H1 (cell line): Measurements from ENCODE around the gene DAPK1. TPM values are rescaled to one million over a fixed set of nuclear protein-coding genes. Genes with fewer than 3 reads are reported as not detected.

Experiments used
- CTCF ChIA-PET: fragments of 300-600 bp; sonication (Branson Sonifier 250); formaldehyde crosslinking; loops from one replicate; lab custom pipeline; 2021; ENCODE audit not compliant: partially characterized antibody; lab: Charles Lee
- POLR2A ChIA-PET: fragments of 300-600 bp; sonication (Branson Sonifier 250); formaldehyde crosslinking; loops from one replicate; lab custom pipeline; 2021; ENCODE audit warnings: inconsistent platforms; ENCODE audit not compliant: partially characterized antibody; lab: Charles Lee
- DNase-seq, 2 experiments: peaks; one replicate each; pipeline versions ENCODE4 v3.0.0 to v3.0.0-alpha.2; 2010 to 2022; ENCODE audit warnings: low spot score in 2 of 2, low read depth in 1 of 2, mixed read lengths in 1 of 2
- FAIRE-seq: peaks from 2 replicates; lab custom pipeline; 2011; peaks lifted over from hg19 to GRCh38; lab: Jason Lieb, UNC
- H2AFZ ChIP-seq: 2 replicates; pipeline ENCODE4 v1.8.1; 2012; ENCODE audit warnings: low read length, inconsistent platforms
- H2AK5ac ChIP-seq: 2 replicates; pipeline ENCODE4 v1.6.1; 2013; ENCODE audit warnings: low read depth, low read length
- H2BK120ac ChIP-seq: replicated peaks from 2 replicates; pipeline ENCODE3; 2013; ENCODE audit warnings: low read depth, low read length, inconsistent platforms
- H2BK12ac ChIP-seq: 2 replicates; pipeline ENCODE4 v1.6.1; 2013; ENCODE audit warnings: low read depth, low read length
- H2BK15ac ChIP-seq: 2 replicates; pipeline ENCODE4 v1.6.1; 2013; ENCODE audit warnings: low read length
- H2BK20ac ChIP-seq: 2 replicates; pipeline ENCODE4 v1.6.1; 2013; ENCODE audit warnings: low read length
- H2BK5ac ChIP-seq: 2 replicates; pipeline ENCODE4 v1.6.1; 2013; ENCODE audit warnings: low read depth, low read length
- H3K14ac ChIP-seq: 2 replicates; pipeline ENCODE4 v1.6.1; 2013; ENCODE audit warnings: inconsistent platforms; ENCODE audit not compliant: insufficient read length
- H3K18ac ChIP-seq: 2 replicates; pipeline ENCODE4 v1.6.1; 2013; ENCODE audit warnings: low read length; ENCODE audit errors: extremely low read depth
- H3K23ac ChIP-seq: 2 replicates; pipeline ENCODE4 v1.6.1; 2013; ENCODE audit warnings: inconsistent platforms; ENCODE audit not compliant: insufficient read length
- H3K23me2 ChIP-seq: 2 replicates; pipeline ENCODE4 v1.6.1; 2013; ENCODE audit warnings: low read depth, low read length
- H3K27ac ChIP-seq: 2 replicates; pipeline ENCODE4 v1.6.1; 2011; ENCODE audit warnings: low read depth, low read length, inconsistent platforms
- H3K27me3 ChIP-seq, 4 experiments: replicated peaks in 1 of 4; 1 replicate in 1 of 4; 2 replicates in 3 of 4; pipeline versions ENCODE4 v1.6.1 to v1.8.1; 2011 to 2013; ENCODE audit warnings: low read length in 3 of 4, mild to moderate bottlenecking in 3 of 4, inconsistent platforms in 2 of 4, mixed read lengths in 2 of 4, moderate library complexity in 1 of 4; ENCODE audit not compliant: control insufficient read depth in 3 of 4, insufficient read depth in 3 of 4; ENCODE audit errors: extremely low read depth in 1 of 4
- H3K36me3 ChIP-seq, 4 experiments: 2 replicates each; pipeline versions ENCODE4 v1.6.1 to v1.8.1; 2011 to 2013; ENCODE audit warnings: mild to moderate bottlenecking in 4 of 4, low read length in 3 of 4, moderate library complexity in 2 of 4, control low read depth in 1 of 4, inconsistent platforms in 1 of 4; ENCODE audit not compliant: insufficient read depth in 4 of 4, control insufficient read depth in 2 of 4
- H3K4ac ChIP-seq: replicated peaks from 2 replicates; pipeline ENCODE3; 2013; ENCODE audit warnings: low read length, low read depth, mixed read lengths, inconsistent platforms; ENCODE audit not compliant: insufficient read length
- H3K4me1 ChIP-seq, 4 experiments: replicated peaks in 1 of 4; 1 replicate in 1 of 4; 2 replicates in 3 of 4; pipeline versions ENCODE4 v1.6.1 to v1.8.1; 2011 to 2013; ENCODE audit warnings: low read length in 3 of 4, inconsistent platforms in 2 of 4, mixed read lengths in 1 of 4; ENCODE audit not compliant: insufficient read depth in 4 of 4, control insufficient read depth in 3 of 4
- H3K4me2 ChIP-seq, 2 experiments: 2 replicates each; pipeline versions ENCODE4 v1.6.1 to v1.8.1; 2011 to 2013; ENCODE audit warnings: low read depth in 2 of 2, low read length in 2 of 2, control low read depth in 1 of 2, inconsistent platforms in 1 of 2, mild to moderate bottlenecking in 1 of 2; ENCODE audit not compliant: insufficient read depth in 1 of 2
- H3K4me3 ChIP-seq, 4 experiments: fragments of 200-600, 300-600 bp in 1 of 4; sonication (generic), shearing (Covaris generic), sonication (Bioruptor Twin) in 1 of 4; 2 replicates each; pipeline versions ENCODE4 v1.5.1 to v1.8.1; 2011 to 2016; ENCODE audit warnings: low read length in 4 of 4, low read depth in 3 of 4, control low read depth in 2 of 4, inconsistent platforms in 2 of 4, mild to moderate bottlenecking in 2 of 4, mixed read lengths in 1 of 4, moderate library complexity in 1 of 4; ENCODE audit not compliant: insufficient read depth in 2 of 4; ENCODE audit errors: extremely low read depth in 1 of 4
- H3K56ac ChIP-seq: replicated peaks from 2 replicates; pipeline ENCODE3; 2013; ENCODE audit warnings: low read depth, mild to moderate bottlenecking, mixed read lengths, low read length, inconsistent platforms; ENCODE audit not compliant: insufficient read length
- H3K79me1 ChIP-seq: 2 replicates; pipeline ENCODE4 v1.6.1; 2013; ENCODE audit warnings: low read depth, low read length, control low read depth
- H3K79me2 ChIP-seq, 2 experiments: 2 replicates each; pipeline versions ENCODE4 v1.6.1 to v1.8.1; 2012 to 2013; ENCODE audit warnings: low read length in 2 of 2, mild to moderate bottlenecking in 2 of 2, inconsistent platforms in 1 of 2; ENCODE audit not compliant: insufficient read depth in 2 of 2, control insufficient read depth in 1 of 2
- H3K9ac ChIP-seq, 4 experiments: replicated peaks in 1 of 4; 1 replicate in 1 of 4; 2 replicates in 3 of 4; pipeline versions ENCODE4 v1.6.1 to v1.8.1; 2011 to 2013; ENCODE audit warnings: low read depth in 3 of 4, low read length in 3 of 4, control low read depth in 2 of 4, mild to moderate bottlenecking in 2 of 4, moderate library complexity in 2 of 4, inconsistent platforms in 1 of 4; ENCODE audit errors: extremely low read depth in 1 of 4
- H3K9me3 ChIP-seq, 2 experiments: 2 replicates each; pipeline versions ENCODE4 v1.6.1 to v1.8.1; 2012 to 2013; ENCODE audit warnings: mild to moderate bottlenecking in 2 of 2, moderate library complexity in 2 of 2, control low read depth in 1 of 2, inconsistent platforms in 1 of 2, low read depth in 1 of 2, low read length in 1 of 2, mixed read lengths in 1 of 2; ENCODE audit not compliant: insufficient read depth in 2 of 2
- H4K20me1 ChIP-seq, 2 experiments: replicated peaks in 1 of 2; 2 replicates each; pipeline versions ENCODE3 to v1.8.1; 2011 to 2013; ENCODE audit warnings: inconsistent platforms in 2 of 2, low read length in 2 of 2, mild to moderate bottlenecking in 1 of 2; ENCODE audit not compliant: insufficient read depth in 2 of 2, control insufficient read depth in 1 of 2
- H4K5ac ChIP-seq: 2 replicates; pipeline ENCODE4 v1.6.1; 2013; ENCODE audit warnings: low read length, low read depth, mixed read lengths, inconsistent platforms; ENCODE audit not compliant: insufficient read length
- H4K8ac ChIP-seq: 2 replicates; pipeline ENCODE4 v1.8.0; 2013; ENCODE audit warnings: mild to moderate bottlenecking, moderate library complexity, low read length, inconsistent platforms; ENCODE audit not compliant: insufficient read depth; ENCODE audit errors: extremely low read depth
- H4K91ac ChIP-seq: replicated peaks from 2 replicates; pipeline ENCODE3; 2013; ENCODE audit warnings: low read length, mixed read lengths, inconsistent platforms; ENCODE audit not compliant: insufficient read length
- BACH1 ChIP-seq: IDR thresholded peaks from 2 replicates; pipeline ENCODE4 v1.6.1; 2012; ENCODE audit warnings: low read length, improper control_type of control experiment
- CBX8 ChIP-seq: fragments of 300-800, 300-1000 bp; sonication (generic); IDR thresholded peaks from 2 replicates; pipeline ENCODE4 v1.7.1; 2016; ENCODE audit warnings: low read depth, low read length, borderline replicate concordance
- HDAC2 ChIP-seq, 2 experiments: fragments of 300-600 bp in 1 of 2; sonication (generic) in 1 of 2; IDR thresholded peaks; 2 replicates each; pipeline ENCODE4 v1.6.1; 2011 to 2012; ENCODE audit warnings: low read depth in 2 of 2, low read length in 2 of 2, mild to moderate bottlenecking in 2 of 2, moderate library complexity in 2 of 2, borderline replicate concordance in 1 of 2, inconsistent platforms in 1 of 2
- KDM5A ChIP-seq: fragments of 200-600 bp; IDR thresholded peaks from 2 replicates; pipeline ENCODE4 v1.7.1; 2012; ENCODE audit warnings: mild to moderate bottlenecking, low read length, inconsistent platforms, mixed read lengths
- NANOG ChIP-seq: IDR thresholded peaks from 2 replicates; pipeline ENCODE4 v1.6.1; 2011; ENCODE audit warnings: low read length, low read depth, mild to moderate bottlenecking, inconsistent platforms; ENCODE audit not compliant: insufficient read depth, poor library complexity, severe bottlenecking
- TCF12 ChIP-seq: IDR thresholded peaks from 2 replicates; pipeline ENCODE4 v1.6.1; 2011; ENCODE audit warnings: low read depth, mild to moderate bottlenecking, low read length
- WGBS, 2 experiments: shearing (Covaris generic) in 1 of 2; methylation state at CpG; one replicate each; pipeline versions ENCODE4 v1.1.6 to v1.1.7; 2013 to 2015; ENCODE audit warnings: low lambda C conversion rate in 2 of 2, mixed read lengths in 2 of 2, inconsistent platforms in 1 of 2, low coverage in 1 of 2, missing lambda C conversion rate in 1 of 2; ENCODE audit not compliant: insufficient replicate concordance in 2 of 2, insufficient coverage in 1 of 2, insufficient read length in 1 of 2; ENCODE audit errors: extremely low coverage in 1 of 2, missing lambda C conversion rate in 1 of 2; 5-methylcytosine and 5-hydroxymethylcytosine counted together
- polyA plus RNA-seq, 7 experiments: library from polyadenylated mRNA; depleted of rRNA in 3 of 7; stranded (reverse) in 5 of 7; unstranded in 2 of 7; fragments of >200 nt in 5 of 7; fragments of 200-250 nt in 2 of 7; gene quantifications; 1 replicate in 5 of 7; 2 replicates in 1 of 7; 4 replicates in 1 of 7; pipeline versions ENCODE4 v1.2.1 to v1.2.3, GENCODE V29; 2011 to 2013; ENCODE audit warnings: missing spikeins in 2 of 7, mixed read lengths in 2 of 7
- total RNA-seq: library from RNA; stranded (reverse); fragmentation: NEBNext Ultra II Directional; extraction: Animal tissue kit (Norgen Biotek cat#: 25700); gene quantifications from 2 replicates; pipeline ENCODE4 v1.2.1, GENCODE V29; 2021

Gene DAPK1
- total and polyA plus RNA-seq, 2 of the 8 experiments (the other 6 are each of a cell fraction or from before 2014, with no cell fraction given): 62.4 to 131 TPM

- ChIA-PET CTCF (interaction anchor here (1.2 kb wide), 1 partner anchor 35 kb away, joined by 3 read pairs; no protein-coding TSS in a partner anchor), POLR2A (interaction anchor here (1.5 kb wide), 1 partner anchor 10 kb away, joined by 4 read pairs; no protein-coding TSS in a partner anchor)
- no peak overlapping the region; a peak in 1 of 4 replicates for H3K4me2 ChIP-seq
Observed at GRCh38 chr9:87607859-87608258, 110.2 kb downstream of the DAPK1 start.

More at GRCh38 chr9:87607859-87608258, 110.2 kb downstream of the DAPK1 start:
- Histone ChIP-seq H3K27ac (no peak overlapping the region), H3K27me3 (no peaks in the 10 kb centered on the region), H3K4me1 (peaks cover 0 to 13% (median 6%) of the 10 kb centered on the region in 4 experiments; a peak in 4 of 7 replicates), H3K79me2 (peaks cover 0 to 25% of the 10 kb centered on the region in 2 experiments; a peak in 2 of 4 replicates), H3K36me3 (peaks cover 3 to 38% (median 12%) of the 10 kb centered on the region in 4 experiments; a peak in 4 of 8 replicates), H2BK20ac (no peak overlapping the region), H3K23ac (no peak overlapping the region), H2BK5ac (no peak overlapping the region), H2BK120ac (no peak overlapping the region), H3K56ac (no peak overlapping the region), H4K5ac (no peak overlapping the region), H3K79me1 (peaks cover 3% of the 10 kb centered on the region), H3K14ac (no peak overlapping the region), H3K4ac (no peak overlapping the region), H4K91ac (no peak overlapping the region), H2BK12ac (no peak overlapping the region), H4K20me1 (peaks cover 0 to 2% of the 10 kb centered on the region in 2 experiments), H3K4me3 (no peak overlapping the region), H3K23me2 (no peaks in the 10 kb centered on the region; the same call in 1 of the 2 replicates), H3K18ac (no peak overlapping the region), H2AFZ (no peak overlapping the region), H2AK5ac (no peak overlapping the region), H3K9me3 (no peaks in the 10 kb centered on the region), H3K9ac (no peak overlapping the region), H2BK15ac (no peak overlapping the region), H4K8ac (no peak overlapping the region)
- no peak for FAIRE-seq
- no peak for DNase-seq
- WGBS, 2 experiments: 95% methylated on average over 3 of the region's 3 CpGs; no CpG with 5 or more reads in 1 of the 2 experiments
- TF ChIP-seq BACH1: no peak
- no peak for TF ChIP-seq NANOG
- no peak for TF ChIP-seq TCF12
- TF ChIP-seq KDM5A: no peak
- no peak for TF ChIP-seq CBX8
- TF ChIP-seq HDAC2 (IDR thresholded peaks at IDR 0.05; ENCODE audit: borderline replicate concordance in 1 of 2, low read depth in 2 of 2, low read length in 2 of 2): no peak
